ENCODE measurements around the gene CLDN24. TPM values are rescaled to one million over a fixed set of nuclear protein-coding genes. Genes with fewer than 3 reads are reported as not detected.

The CLDN24 gene
- total and polyA plus RNA-seq, 5 donors from 2014 or later: not detected

- Histone ChIP-seq H3K4me3 (ENCODE audit: low read depth, low read length) (no peak overlapping the region), H3K4me1 (ENCODE audit: control insufficient read depth, insufficient read depth, low read length, poor library complexity, severe bottlenecking) (no peaks in the 10 kb centered on the region), H3K27ac (ENCODE audit: insufficient read depth, low read length, poor library complexity, severe bottlenecking) (no peak overlapping the region), H3K27me3 (ENCODE audit: control insufficient read depth, insufficient read depth, low read length) (no peaks in the 10 kb centered on the region), H3K9me3 (ENCODE audit: control insufficient read depth in 2 of 2, low read length in 2 of 2) (no peaks in the 10 kb centered on the region), H3K36me3 (ENCODE audit: control insufficient read depth, insufficient read depth, low read length) (no peaks in the 10 kb centered on the region)
- H3K9me3 Mint-ChIP-seq: no peaks in the 10 kb centered on the region
- DNase-seq (no peak), ATAC-seq (ENCODE audit: low read depth in 2 of 2) (no peak)
- H3K36me3 Mint-ChIP-seq: no peaks in the 10 kb centered on the region
- no peaks in the 10 kb centered on the region for H3K27me3 Mint-ChIP-seq
- no peaks in the 10 kb centered on the region for H3K4me1 Mint-ChIP-seq
- no peak overlapping the region for H3K27ac Mint-ChIP-seq
- H3K4me3 Mint-ChIP-seq: no peak overlapping the region
Observed at GRCh38 chr4:183287677-183288076, 34.5 kb downstream of the CLDN24 start.

- Mint-ChIP-seq H3K27me3 (no peaks in the 10 kb centered on the region), H3K9me3 (no peaks in the 10 kb centered on the region), H3K4me3 (no peak overlapping the region), H3K4me1 (no peaks in the 10 kb centered on the region), H3K27ac (no peak overlapping the region), H3K36me3 (no peaks in the 10 kb centered on the region)
- Histone ChIP-seq H3K36me3 (ENCODE audit: control insufficient read depth, insufficient read depth, low read length) (no peaks in the 10 kb centered on the region), H3K27ac (ENCODE audit: insufficient read depth, low read length, poor library complexity, severe bottlenecking) (no peak overlapping the region), H3K4me3 (ENCODE audit: low read depth, low read length) (no peak overlapping the region), H3K4me1 (ENCODE audit: control insufficient read depth, insufficient read depth, low read length, poor library complexity, severe bottlenecking) (no peaks in the 10 kb centered on the region), H3K27me3 (ENCODE audit: control insufficient read depth, insufficient read depth, low read length) (no peaks in the 10 kb centered on the region), H3K9me3 (ENCODE audit: control insufficient read depth in 2 of 2, low read length in 2 of 2) (no peaks in the 10 kb centered on the region)
- DNase-seq: no peak
- ATAC-seq (ENCODE audit: low read depth in 2 of 2): no peak
Observed at GRCh38 chr4:183287309-183287659, 34.9 kb downstream of the CLDN24 start.

DNA sequence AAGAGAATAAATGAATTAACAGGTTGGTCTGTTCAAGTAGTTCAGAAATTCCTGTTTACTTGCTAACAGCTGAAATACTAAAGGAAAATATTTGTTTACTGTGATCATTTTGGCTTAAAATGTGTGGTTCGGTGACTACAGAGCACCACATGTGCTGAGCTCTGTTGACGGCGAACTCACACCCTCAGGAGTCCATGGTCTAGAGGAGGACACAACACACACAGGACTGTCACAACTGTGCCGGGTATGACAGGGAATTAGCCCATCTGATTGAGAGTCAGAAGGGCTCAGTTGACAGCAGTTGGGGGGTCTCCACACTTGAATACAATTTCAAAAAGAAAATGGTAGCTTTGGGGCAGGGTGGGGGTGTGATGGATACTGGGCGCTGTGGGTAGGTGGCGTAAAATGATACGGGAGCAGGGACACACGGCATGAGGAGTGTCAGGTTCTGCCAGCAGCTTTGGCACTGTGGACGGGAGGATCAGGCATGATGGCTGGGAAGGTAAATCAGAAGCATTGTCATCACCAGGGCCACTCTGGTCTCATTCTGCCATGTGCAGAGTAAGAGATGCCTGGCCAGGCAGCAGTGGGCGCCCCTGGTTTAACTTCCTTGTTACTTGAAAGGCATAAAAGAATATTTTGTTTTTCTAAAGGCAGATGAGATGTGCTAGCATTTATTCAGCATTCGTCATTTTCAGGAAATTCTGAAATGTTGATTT is 35.5 kb downstream of the CLDN24 start:
- no peaks in the 10 kb centered on the region for H3K4me1 Mint-ChIP-seq
- H3K9me3 Mint-ChIP-seq: no peaks in the 10 kb centered on the region

DNA sequence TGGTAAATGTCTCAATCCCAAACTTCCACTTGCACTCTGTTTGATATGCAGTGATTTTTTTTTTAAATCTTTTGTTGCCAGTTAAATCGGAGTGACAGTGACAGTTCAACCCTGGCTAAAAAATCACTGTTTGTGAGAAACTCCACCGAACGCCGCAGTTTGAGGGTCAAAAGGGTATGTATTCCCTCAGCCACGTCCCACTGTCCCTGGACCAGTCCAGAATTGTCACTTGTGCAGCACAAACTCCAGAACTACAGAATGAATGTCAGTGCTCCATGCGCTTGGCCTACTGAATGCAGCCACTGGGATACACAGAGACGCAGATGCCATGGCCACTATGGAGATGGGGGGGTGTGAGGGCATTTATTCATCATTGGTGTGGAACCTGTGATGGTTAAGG is 36.3 kb downstream of the CLDN24 start:
- ATAC-seq (ENCODE audit: low read depth in 2 of 2): no peak
- H3K36me3 ChIP-seq (ENCODE audit: control insufficient read depth, insufficient read depth, low read length): no peaks in the 10 kb centered on the region

More for the DNA sequence above, 35.5 kb downstream of the CLDN24 start:
- H3K4me3 Mint-ChIP-seq: no peak overlapping the region
- ATAC-seq (ENCODE audit: low read depth in 2 of 2): no peak
- no peaks in the 10 kb centered on the region for H3K9me3 ChIP-seq (ENCODE audit: control insufficient read depth in 2 of 2, low read length in 2 of 2)
- no peak overlapping the region for H3K4me3 ChIP-seq (ENCODE audit: low read depth, low read length)
- H3K27ac ChIP-seq (ENCODE audit: insufficient read depth, low read length, poor library complexity, severe bottlenecking): no peak overlapping the region
- no peaks in the 10 kb centered on the region for H3K4me1 ChIP-seq (ENCODE audit: control insufficient read depth, insufficient read depth, low read length, poor library complexity, severe bottlenecking)
- H3K27me3 Mint-ChIP-seq: no peaks in the 10 kb centered on the region
- H3K27me3 ChIP-seq (ENCODE audit: control insufficient read depth, insufficient read depth, low read length): no peaks in the 10 kb centered on the region
- H3K36me3 ChIP-seq (ENCODE audit: control insufficient read depth, insufficient read depth, low read length): no peaks in the 10 kb centered on the region
- H3K36me3 Mint-ChIP-seq: no peaks in the 10 kb centered on the region
- H3K27ac Mint-ChIP-seq: no peak overlapping the region
- DNase-seq: no peak

DNA sequence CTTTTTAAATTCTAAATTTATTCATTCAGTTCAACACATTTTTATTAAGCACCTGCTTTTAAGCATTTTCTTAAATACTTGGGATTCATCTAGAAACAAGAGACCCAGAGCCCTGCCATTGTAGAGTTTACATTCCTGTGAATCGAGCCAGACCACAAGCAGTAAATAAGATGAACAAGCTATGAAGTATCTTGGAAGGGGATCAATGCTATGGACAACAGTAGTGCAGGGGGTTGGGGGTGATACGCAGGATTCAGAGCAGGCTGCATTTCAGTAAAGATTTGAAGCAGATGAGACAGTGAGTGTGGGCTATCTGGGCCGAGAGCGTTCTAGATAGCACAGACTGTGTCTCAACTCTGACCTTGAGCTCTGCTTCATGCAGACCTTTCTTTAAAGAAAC is 37.3 kb downstream of the CLDN24 start:
- Histone ChIP-seq H3K27ac (ENCODE audit: insufficient read depth, low read length, poor library complexity, severe bottlenecking) (no peak overlapping the region), H3K27me3 (ENCODE audit: control insufficient read depth, insufficient read depth, low read length) (no peaks in the 10 kb centered on the region), H3K36me3 (ENCODE audit: control insufficient read depth, insufficient read depth, low read length) (no peaks in the 10 kb centered on the region), H3K4me1 (ENCODE audit: control insufficient read depth, insufficient read depth, low read length, poor library complexity, severe bottlenecking) (no peaks in the 10 kb centered on the region), H3K4me3 (ENCODE audit: low read depth, low read length) (no peak overlapping the region), H3K9me3 (ENCODE audit: control insufficient read depth in 2 of 2, low read length in 2 of 2) (no peaks in the 10 kb centered on the region)
- Mint-ChIP-seq H3K36me3 (no peaks in the 10 kb centered on the region), H3K27me3 (peaks cover 6% of the 10 kb centered on the region), H3K27ac (no peak overlapping the region), H3K4me3 (no peak overlapping the region), H3K9me3 (no peaks in the 10 kb centered on the region), H3K4me1 (no peaks in the 10 kb centered on the region)
- DNase-seq (no peak), ATAC-seq (ENCODE audit: low read depth in 2 of 2) (no peak)

More for the DNA sequence above, 36.3 kb downstream of the CLDN24 start:
- Mint-ChIP-seq H3K36me3 (no peaks in the 10 kb centered on the region), H3K9me3 (no peaks in the 10 kb centered on the region), H3K4me3 (no peak overlapping the region), H3K27me3 (no peaks in the 10 kb centered on the region), H3K27ac (no peak overlapping the region), H3K4me1 (no peaks in the 10 kb centered on the region)
- Histone ChIP-seq H3K4me3 (ENCODE audit: low read depth, low read length) (no peak overlapping the region), H3K27me3 (ENCODE audit: control insufficient read depth, insufficient read depth, low read length) (no peaks in the 10 kb centered on the region), H3K27ac (ENCODE audit: insufficient read depth, low read length, poor library complexity, severe bottlenecking) (no peak overlapping the region), H3K9me3 (ENCODE audit: control insufficient read depth in 2 of 2, low read length in 2 of 2) (no peaks in the 10 kb centered on the region), H3K4me1 (ENCODE audit: control insufficient read depth, insufficient read depth, low read length, poor library complexity, severe bottlenecking) (no peaks in the 10 kb centered on the region)
- no peak for DNase-seq

DNA sequence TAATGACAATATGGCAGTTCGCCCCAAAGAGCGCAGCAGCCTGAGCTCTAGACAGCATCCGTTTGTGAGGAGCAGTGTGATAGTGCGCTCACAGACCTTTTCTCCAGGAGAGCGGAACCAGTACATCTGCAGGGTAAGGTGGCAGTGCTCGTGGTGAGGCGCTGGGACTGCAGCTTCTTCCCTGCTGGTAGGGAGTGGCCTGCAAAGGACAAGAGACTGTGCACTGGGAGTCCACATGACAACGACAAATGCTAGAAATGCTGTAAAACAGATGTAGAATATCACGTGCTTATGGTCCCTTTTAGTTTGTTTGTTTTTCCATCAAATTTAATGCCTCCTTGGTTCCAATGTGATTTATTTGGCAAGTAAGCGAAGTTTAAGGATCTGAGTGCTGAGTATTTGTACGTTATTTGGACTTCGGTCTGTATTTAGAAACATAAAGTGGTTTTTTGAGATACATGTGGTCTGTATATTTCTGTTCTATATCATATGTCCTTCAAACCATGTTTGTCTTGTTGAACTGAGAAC is 37.9 kb downstream of the CLDN24 start:
- Mint-ChIP-seq H3K4me3 (no peak overlapping the region), H3K36me3 (no peaks in the 10 kb centered on the region), H3K9me3 (no peaks in the 10 kb centered on the region), H3K27ac (no peak overlapping the region), H3K4me1 (no peaks in the 10 kb centered on the region), H3K27me3 (peaks cover 6% of the 10 kb centered on the region)
- ATAC-seq (ENCODE audit: low read depth in 2 of 2): no peak
- Histone ChIP-seq H3K27ac (ENCODE audit: insufficient read depth, low read length, poor library complexity, severe bottlenecking) (no peak overlapping the region), H3K9me3 (ENCODE audit: control insufficient read depth in 2 of 2, low read length in 2 of 2) (no peaks in the 10 kb centered on the region), H3K4me3 (ENCODE audit: low read depth, low read length) (no peak overlapping the region), H3K36me3 (ENCODE audit: control insufficient read depth, insufficient read depth, low read length) (no peaks in the 10 kb centered on the region), H3K27me3 (ENCODE audit: control insufficient read depth, insufficient read depth, low read length) (no peaks in the 10 kb centered on the region), H3K4me1 (ENCODE audit: control insufficient read depth, insufficient read depth, low read length, poor library complexity, severe bottlenecking) (no peaks in the 10 kb centered on the region)
- DNase-seq: no peak

DNA sequence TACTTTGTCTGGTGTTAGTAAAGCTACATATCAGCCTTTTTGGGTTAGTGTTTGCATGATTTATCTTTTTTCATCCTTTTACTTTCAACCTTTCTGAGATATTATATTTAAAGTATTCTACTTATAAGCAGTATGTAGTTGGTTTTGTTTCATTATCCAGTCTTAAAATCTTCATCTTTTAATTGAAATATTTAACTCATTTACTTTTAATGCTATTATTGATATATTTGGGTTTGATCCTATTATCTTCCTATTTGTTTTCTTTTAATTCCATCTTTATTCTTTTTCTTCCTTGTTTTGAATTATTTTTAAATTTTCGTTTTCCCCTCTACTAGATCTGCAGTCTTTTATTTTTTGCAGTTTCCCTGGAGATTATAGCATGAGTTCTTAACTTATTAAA is 46.1 kb downstream of the CLDN24 start:
- Mint-ChIP-seq H3K27ac (no peak overlapping the region), H3K36me3 (peaks cover 5% of the 10 kb centered on the region), H3K4me1 (no peaks in the 10 kb centered on the region), H3K4me3 (no peak overlapping the region), H3K9me3 (peaks cover 0 to 17% (median 3%) of the 10 kb centered on the region in 7 donors), H3K27me3 (peaks cover 6% of the 10 kb centered on the region)
- H3K4me1 ChIP-seq (ENCODE audit: control insufficient read depth, insufficient read depth, low read length, poor library complexity, severe bottlenecking): no peaks in the 10 kb centered on the region
- DNase-seq (no peak), ATAC-seq (ENCODE audit: low read depth in 2 of 2) (no peak)
- H3K4me3 ChIP-seq (ENCODE audit: low read depth, low read length): no peak overlapping the region
- H3K36me3 ChIP-seq (ENCODE audit: control insufficient read depth, insufficient read depth, low read length): no peaks in the 10 kb centered on the region
- H3K9me3 ChIP-seq (ENCODE audit: control insufficient read depth in 2 of 2, low read length in 2 of 2): peaks cover 10 to 13% of the 10 kb centered on the region in 2 experiments
- H3K27ac ChIP-seq (ENCODE audit: insufficient read depth, low read length, poor library complexity, severe bottlenecking): no peak overlapping the region
- H3K27me3 ChIP-seq (ENCODE audit: control insufficient read depth, insufficient read depth, low read length): no peaks in the 10 kb centered on the region

- H3K27ac ChIP-seq (ENCODE audit: insufficient read depth, low read length, poor library complexity, severe bottlenecking): no peak overlapping the region
- H3K4me3 ChIP-seq (ENCODE audit: low read depth, low read length): no peak overlapping the region
- no peaks in the 10 kb centered on the region for H3K4me1 Mint-ChIP-seq
- H3K4me3 Mint-ChIP-seq: no peak overlapping the region
- DNase-seq: no peak
- peaks cover 5% of the 10 kb centered on the region for H3K36me3 Mint-ChIP-seq
- no peak overlapping the region for H3K27ac Mint-ChIP-seq
- peaks cover 10 to 13% of the 10 kb centered on the region in 2 experiments for H3K9me3 ChIP-seq (ENCODE audit: control insufficient read depth in 2 of 2, low read length in 2 of 2)
- H3K9me3 Mint-ChIP-seq: peaks cover 0 to 17% (median 3%) of the 10 kb centered on the region in 7 donors
- no peaks in the 10 kb centered on the region for H3K4me1 ChIP-seq (ENCODE audit: control insufficient read depth, insufficient read depth, low read length, poor library complexity, severe bottlenecking)
- no peak for ATAC-seq (ENCODE audit: low read depth in 2 of 2)
- H3K27me3 Mint-ChIP-seq: no peaks in the 10 kb centered on the region
- no peaks in the 10 kb centered on the region for H3K27me3 ChIP-seq (ENCODE audit: control insufficient read depth, insufficient read depth, low read length)
- no peaks in the 10 kb centered on the region for H3K36me3 ChIP-seq (ENCODE audit: control insufficient read depth, insufficient read depth, low read length)
Observed at GRCh38 chr4:183272384-183272783, 49.8 kb downstream of the CLDN24 start.

All from CD4-positive, CD25-positive, alpha-beta regulatory T cell (primary cell).